Measurements from ENCODE around the gene MKRN2OS. TPM values are rescaled to one million over a fixed set of nuclear protein-coding genes. Genes with fewer than 3 reads are reported as not detected.

Gene MKRN2OS
- total RNA-seq, 1 donor from 2014 or later: not detected

DNA sequence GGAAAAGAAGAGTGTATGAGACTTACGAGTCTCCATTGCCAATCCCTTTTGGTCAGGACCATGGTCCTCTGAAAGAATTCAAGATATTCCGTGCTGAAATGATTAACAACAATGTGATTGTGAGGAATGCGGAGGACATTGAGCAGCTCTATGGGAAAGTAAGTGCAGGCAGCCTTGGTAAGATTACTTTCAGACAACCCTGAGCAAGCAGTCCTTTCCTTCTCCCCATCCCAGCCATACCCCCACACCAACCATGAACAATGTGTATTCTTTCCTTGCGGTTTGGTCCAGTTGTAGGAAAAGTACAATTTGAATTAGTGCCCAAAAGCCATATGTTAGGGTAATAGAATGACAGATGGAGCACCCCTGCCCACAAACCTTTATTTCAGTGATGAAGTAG lies 55.5 kb downstream of the MKRN2OS start:
- Mint-ChIP-seq H3K4me1 (ENCODE audit: low read depth) (peaks cover 16% of the 10 kb centered on the region), H3K9me3 (ENCODE audit: low read depth) (no peaks in the 10 kb centered on the region), H3K36me3 (ENCODE audit: low read depth) (peaks cover 3% of the 10 kb centered on the region), H3K27ac (ENCODE audit: unreplicated experiment) (peak overlapping the region; percentile 24), H3K27me3 (ENCODE audit: low read depth) (no peaks in the 10 kb centered on the region), H3K4me3 (ENCODE audit: unreplicated experiment) (no peak overlapping the region)
- TF ChIP-seq, protein P1, sequence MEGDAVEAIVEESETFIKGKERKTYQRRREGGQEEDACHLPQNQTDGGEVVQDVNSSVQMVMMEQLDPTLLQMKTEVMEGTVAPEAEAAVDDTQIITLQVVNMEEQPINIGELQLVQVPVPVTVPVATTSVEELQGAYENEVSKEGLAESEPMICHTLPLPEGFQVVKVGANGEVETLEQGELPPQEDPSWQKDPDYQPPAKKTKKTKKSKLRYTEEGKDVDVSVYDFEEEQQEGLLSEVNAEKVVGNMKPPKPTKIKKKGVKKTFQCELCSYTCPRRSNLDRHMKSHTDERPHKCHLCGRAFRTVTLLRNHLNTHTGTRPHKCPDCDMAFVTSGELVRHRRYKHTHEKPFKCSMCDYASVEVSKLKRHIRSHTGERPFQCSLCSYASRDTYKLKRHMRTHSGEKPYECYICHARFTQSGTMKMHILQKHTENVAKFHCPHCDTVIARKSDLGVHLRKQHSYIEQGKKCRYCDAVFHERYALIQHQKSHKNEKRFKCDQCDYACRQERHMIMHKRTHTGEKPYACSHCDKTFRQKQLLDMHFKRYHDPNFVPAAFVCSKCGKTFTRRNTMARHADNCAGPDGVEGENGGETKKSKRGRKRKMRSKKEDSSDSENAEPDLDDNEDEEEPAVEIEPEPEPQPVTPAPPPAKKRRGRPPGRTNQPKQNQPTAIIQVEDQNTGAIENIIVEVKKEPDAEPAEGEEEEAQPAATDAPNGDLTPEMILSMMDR (IDR thresholded peaks at IDR 0.05): no peak
- DNase-seq (ENCODE audit: low spot score): no peak

Other genes starting within 250 kb of the MKRN2OS start
- 8.6 to 14.5 TPM (median 8.7 TPM) in 3 replicates for gene TSEN2, start 61.0 kb downstream of the MKRN2OS start, total RNA-seq
- 32.8 to 36.2 TPM (median 34.5 TPM) in 3 replicates for gene MKRN2, start 11.6 kb upstream of the MKRN2OS start, total RNA-seq
- gene RAF1, start 118.6 kb upstream of the MKRN2OS start, total RNA-seq: 80.7 to 97.9 TPM (median 85.0 TPM) in 3 replicates
- not detected in 3 replicates for gene TMEM40, start 213.8 kb upstream of the MKRN2OS start, total RNA-seq

Data from chondrocyte (in vitro differentiated cells).